ENCODE measurements around the gene ZNF615. TPM values are rescaled to one million over a fixed set of nuclear protein-coding genes. Genes with fewer than 3 reads are reported as not detected.
A peak's percentile ranks its signal among the peaks of the same experiment; 100 is the strongest.
"Not testable (repeated sequence)": the region's sequence is repeated elsewhere in the genome, so short reads cannot be mapped to it uniquely, and the experiment has no call there.

ZNF615 gene
- polyA plus RNA-seq, 1 donor: 9.6 TPM

- no peak for DNase-seq
Measured at GRCh38 chr19:51980116-51980736, 27.8 kb downstream of the ZNF615 start.

GRCh38 chr19:51978882-51979281, 29.1 kb downstream of the ZNF615 start:
- no peak for DNase-seq

DNA sequence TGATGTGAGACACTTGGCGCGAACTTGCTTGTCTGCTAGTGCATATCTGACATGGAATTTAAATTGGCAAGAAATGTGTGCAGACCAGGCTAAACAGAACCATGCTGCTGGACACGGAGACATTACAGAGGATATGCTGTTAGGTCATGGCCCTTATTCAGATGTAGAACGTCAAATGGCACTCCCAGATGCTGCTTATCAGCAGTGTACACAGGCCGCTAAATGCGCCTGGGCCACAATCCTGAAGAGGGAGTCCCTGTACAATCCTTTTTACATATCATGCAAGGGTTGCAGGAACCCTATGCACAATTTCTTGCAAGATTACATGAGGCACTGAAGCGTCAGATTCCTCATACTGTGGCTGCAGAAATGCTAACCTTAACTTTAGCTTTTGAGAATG, 30.7 kb downstream of the ZNF615 start:
- no peak for DNase-seq

DNA sequence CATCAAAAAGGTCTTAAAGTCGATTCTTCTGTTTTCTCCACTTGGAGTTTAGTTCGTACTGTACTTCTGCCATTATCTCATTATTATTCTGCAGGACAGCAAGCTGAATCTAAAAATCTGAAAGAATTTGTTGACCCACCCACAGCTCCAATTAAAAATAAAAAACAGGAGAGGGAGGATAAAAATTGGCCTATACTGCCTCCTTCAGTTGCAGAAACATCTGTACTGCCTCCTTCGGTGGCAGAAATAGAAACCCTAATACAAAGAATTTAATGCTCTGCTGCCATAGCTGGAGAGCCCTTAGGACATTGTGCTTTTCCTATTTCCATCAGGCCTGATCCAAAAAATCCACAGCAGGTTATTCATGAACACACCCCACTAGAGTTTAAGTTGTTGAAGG, 31.2 kb downstream of the ZNF615 start:
- no peak for DNase-seq

DNA sequence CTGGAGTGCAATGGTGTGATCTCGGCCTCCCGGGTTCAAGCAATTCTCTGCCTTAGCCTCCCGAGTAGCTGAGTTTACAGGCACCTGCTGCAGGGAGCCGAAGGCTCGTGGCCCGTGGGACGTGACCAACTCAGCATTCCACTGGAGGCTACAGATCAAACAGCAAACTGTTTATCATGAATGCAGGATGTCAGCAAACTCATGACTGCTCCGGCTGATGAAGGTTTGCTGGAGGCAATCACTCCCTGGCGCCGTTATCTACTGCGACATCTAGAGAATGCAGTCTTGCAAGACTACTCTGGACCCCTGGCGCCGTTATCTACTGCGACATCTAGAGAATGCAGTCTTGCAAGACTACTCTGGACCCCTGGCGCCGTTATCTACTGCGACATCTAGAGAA, 32.2 kb downstream of the ZNF615 start:
- DNase-seq: not testable (repeated sequence)

DNA sequence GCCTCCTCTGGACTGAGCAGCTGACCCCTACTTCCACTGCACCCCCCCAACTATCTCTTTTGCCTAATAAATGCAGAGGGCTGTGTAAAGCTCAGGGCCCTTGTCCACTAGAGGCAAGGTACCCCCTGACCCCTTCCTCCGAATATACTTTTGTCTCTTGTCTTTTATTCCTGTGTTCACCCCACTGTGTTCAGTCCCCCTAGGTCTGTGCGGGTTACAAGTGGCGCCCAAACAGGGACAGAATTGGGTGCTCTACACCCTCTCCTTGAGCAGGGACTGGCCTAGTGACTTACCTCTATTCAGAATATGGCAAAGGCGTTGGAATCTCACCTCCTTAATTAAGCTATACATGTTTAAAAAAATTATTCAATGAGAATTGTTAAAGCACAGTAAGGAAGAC, 36.4 kb downstream of the ZNF615 start:
- DNase-seq: no peak

GRCh38 chr19:51970718-51971117, 37.3 kb downstream of the ZNF615 start:
- no peak for DNase-seq

- DNase-seq: no peak
Measured at GRCh38 chr19:51965583-51965982, 42.4 kb downstream of the ZNF615 start.

DNA sequence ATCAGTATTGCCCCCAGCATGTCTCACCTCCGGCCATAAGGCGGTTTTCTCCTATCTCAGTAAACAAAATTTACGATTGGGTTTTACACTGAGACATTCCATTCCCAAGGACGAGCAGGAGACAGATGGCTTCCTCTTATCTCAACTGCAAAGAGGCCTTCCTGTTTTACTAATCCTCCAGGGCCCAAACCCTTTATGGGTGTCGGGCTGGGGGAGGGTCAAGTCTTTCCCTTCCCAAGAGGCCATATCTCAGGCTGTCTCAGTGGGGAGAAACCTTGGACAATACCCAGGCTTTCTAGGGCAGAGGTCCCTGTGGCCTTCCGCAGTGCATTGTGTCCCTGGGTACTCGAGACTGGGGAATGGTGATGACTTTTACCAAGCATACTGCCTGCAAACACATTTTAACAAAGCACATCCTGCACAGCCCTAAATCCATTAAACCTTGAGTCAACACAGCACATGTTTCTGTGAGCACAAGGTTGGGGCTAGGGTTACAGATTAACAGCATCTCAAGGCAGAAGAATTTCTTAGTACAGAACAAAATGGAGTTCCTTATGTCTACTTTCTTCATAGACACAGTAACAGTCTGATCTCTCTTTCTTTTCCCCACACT, 47.3 kb downstream of the ZNF615 start:
- DNase-seq: not testable (repeated sequence)

DNA sequence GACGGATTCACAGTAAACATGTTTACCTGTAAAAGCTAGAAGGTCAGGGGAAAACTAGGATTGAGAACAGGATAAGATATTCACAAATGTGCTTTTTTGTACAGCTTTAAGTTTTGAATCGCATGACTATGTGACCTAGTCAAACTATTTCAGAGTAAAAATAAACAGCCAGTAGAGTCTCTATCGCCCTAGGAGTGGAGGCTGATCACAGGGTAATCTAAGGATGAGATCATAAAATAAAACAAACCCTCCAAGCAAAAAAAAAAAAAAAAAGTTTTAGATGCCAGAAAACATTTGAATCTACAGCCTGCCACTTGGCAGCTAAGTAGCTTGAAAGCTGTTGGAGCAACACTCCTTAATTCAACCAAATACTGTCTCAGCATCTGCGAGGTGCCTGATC, 48.2 kb downstream of the ZNF615 start:
- DNase-seq: no peak

DNA sequence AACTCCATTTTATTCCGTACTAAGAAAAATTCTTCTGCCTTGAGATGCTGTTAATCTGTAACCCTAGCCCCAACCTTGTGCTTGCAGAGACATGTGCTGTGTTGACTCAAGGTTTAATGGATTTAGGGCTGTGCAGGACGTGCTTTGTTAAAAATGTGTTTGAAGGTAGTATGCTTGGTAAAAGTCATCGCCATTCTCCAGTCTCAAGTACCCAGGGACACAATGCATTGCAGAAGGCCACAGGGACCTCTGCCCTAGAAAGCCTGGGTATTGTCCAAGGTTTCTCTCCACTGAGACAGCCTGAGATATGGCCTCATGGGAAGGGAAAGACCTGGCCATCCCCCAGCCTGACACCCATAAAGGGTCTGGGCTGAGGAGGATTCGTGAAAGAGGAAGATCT, 50.2 kb downstream of the ZNF615 start:
- DNase-seq: not testable (repeated sequence)

GRCh38 chr19:51948975-51949374, 59.0 kb downstream of the ZNF615 start:
- DNase-seq: peak; percentile 32

- no peak for DNase-seq
Measured at GRCh38 chr19:51946602-51947001, 61.4 kb downstream of the ZNF615 start.

DNA sequence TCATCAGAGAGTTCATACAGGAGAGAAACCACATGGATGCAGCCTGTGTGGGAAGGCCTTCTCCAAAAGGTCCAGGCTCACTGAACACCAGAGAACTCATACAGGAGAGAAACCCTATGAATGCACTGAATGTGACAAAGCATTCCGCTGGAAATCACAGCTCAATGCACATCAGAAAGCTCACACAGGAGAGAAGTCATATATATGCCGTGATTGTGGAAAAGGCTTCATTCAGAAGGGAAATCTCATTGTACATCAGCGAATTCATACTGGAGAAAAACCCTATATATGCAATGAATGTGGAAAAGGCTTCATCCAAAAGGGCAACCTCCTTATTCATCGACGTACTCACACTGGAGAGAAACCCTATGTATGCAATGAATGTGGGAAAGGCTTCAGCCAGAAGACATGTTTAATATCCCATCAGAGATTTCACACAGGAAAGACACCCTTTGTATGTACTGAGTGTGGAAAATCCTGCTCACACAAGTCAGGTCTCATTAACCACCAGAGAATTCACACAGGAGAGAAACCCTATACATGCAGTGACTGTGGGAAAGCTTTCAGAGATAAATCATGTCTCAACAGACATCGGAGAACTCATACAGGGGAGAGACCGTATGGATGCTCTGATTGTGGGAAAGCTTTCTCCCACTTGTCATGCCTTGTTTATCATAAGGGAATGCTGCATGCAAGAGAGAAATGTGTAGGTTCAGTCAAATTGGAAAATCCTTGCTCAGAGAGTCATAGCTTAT, 63.0 kb downstream of the ZNF615 start:
- no peak for DNase-seq

Other genes starting within 250 kb of the ZNF615 start
- gene FPR2, start 247.0 kb downstream of the ZNF615 start, polyA plus RNA-seq (ENCODE audit: insufficient read length): 0.61 TPM
- gene FPR3, start 213.1 kb downstream of the ZNF615 start, polyA plus RNA-seq (ENCODE audit: insufficient read length): 1.4 TPM
- gene ZNF577, start 120.3 kb downstream of the ZNF615 start, polyA plus RNA-seq (ENCODE audit: insufficient read length): 17.5 TPM
- gene ZNF649, start 103.2 kb downstream of the ZNF615 start, polyA plus RNA-seq (ENCODE audit: insufficient read length): 10.4 TPM
- gene ZNF613, start 80.7 kb downstream of the ZNF615 start, polyA plus RNA-seq (ENCODE audit: insufficient read length): 5.5 TPM
- 6.5 TPM for gene ZNF350, start 21.4 kb downstream of the ZNF615 start, polyA plus RNA-seq (ENCODE audit: insufficient read length)
- gene ZNF614, start 20.2 kb upstream of the ZNF615 start, polyA plus RNA-seq (ENCODE audit: insufficient read length): 8.4 TPM
- 10.6 TPM for gene ZNF432, start 40.6 kb upstream of the ZNF615 start, polyA plus RNA-seq (ENCODE audit: insufficient read length)
- gene ZNF841, start 87.6 kb upstream of the ZNF615 start, polyA plus RNA-seq (ENCODE audit: insufficient read length): 13.0 TPM
- 8.4 TPM for gene ZNF616, start 131.7 kb upstream of the ZNF615 start, polyA plus RNA-seq (ENCODE audit: insufficient read length)
- 9.0 TPM for gene ZNF836, start 163.4 kb upstream of the ZNF615 start, polyA plus RNA-seq (ENCODE audit: insufficient read length)
- 332 TPM for gene PPP2R1A, start 181.8 kb upstream of the ZNF615 start, polyA plus RNA-seq (ENCODE audit: insufficient read length)